Prostate gland (tissue), 2 donors: Measurements from ENCODE around the gene DNAJC30. TPM values are rescaled to one million over a fixed set of nuclear protein-coding genes. Genes with fewer than 3 reads are reported as not detected.
A peak's percentile ranks its signal among the peaks of the same experiment; 100 is the strongest.

Source experiments
- DNase-seq: peaks from one replicate; pipeline ENCODE4 v3.0.0-alpha.2; 2019; ENCODE audit warnings: low spot score
- H3K27ac ChIP-seq, 2 donors: fragments of 200-600 bp; sonication (generic); 2 replicates each; pipeline ENCODE4 v1.5.1; 2017 to 2019
- H3K27me3 ChIP-seq: fragments of 200-600 bp; sonication (generic); replicated peaks from 2 replicates; pipeline ENCODE4 v1.5.1; 2019; ENCODE audit not compliant: insufficient read depth
- H3K36me3 ChIP-seq, 2 donors: fragments of 200-600 bp; sonication (generic); 1 replicate in 1 of 2; 2 replicates in 1 of 2; pipeline versions ENCODE4 v1.5.1 to v1.8.1; 2017 to 2019
- H3K4me1 ChIP-seq: fragments of 200-600 bp; sonication (generic); replicated peaks from 2 replicates; pipeline ENCODE4 v1.5.1; 2019
- H3K4me3 ChIP-seq, 2 donors: fragments of 200-600 bp; sonication (generic); 2 replicates each; pipeline ENCODE4 v1.5.1; 2017 to 2019
- H3K9me3 ChIP-seq: fragments of 200-600 bp; sonication (generic); 2 replicates; pipeline ENCODE4 v1.5.1; 2017
- CTCF ChIP-seq, 4 experiments: fragments of 200-600 bp in 2 of 4; fragments of 450-650 bp in 2 of 4; sonication (generic) in 2 of 4; IDR thresholded peaks; 1 replicate in 3 of 4; 2 replicates in 1 of 4; pipeline ENCODE4 v1.5.1; 2016 to 2019; ENCODE audit warnings: antibody characterized with exemption in 4 of 4, mild to moderate bottlenecking in 2 of 4, moderate library complexity in 2 of 4
- POLR2A ChIP-seq: fragments of 450-650 bp; IDR thresholded peaks from one replicate; pipeline ENCODE4 v1.6.1; 2016; ENCODE audit warnings: antibody characterized with exemption, mild to moderate bottlenecking
- POLR2AphosphoS5 ChIP-seq: sonication (generic); formaldehyde crosslinking; IDR thresholded peaks from one replicate; pipeline ENCODE4 v1.6.1; 2017; ENCODE audit warnings: antibody characterized with exemption
- WGBS: methylation state at CpG from one replicate; pipeline ENCODE4 v1.1.5; 2018; 5-methylcytosine and 5-hydroxymethylcytosine counted together
- intact Hi-C: fragments of 100-400 bp; cut with DNase I; formaldehyde crosslinking; loops from one replicate; pipeline ENCODE4 v1.14.2; 2022
- total RNA-seq, 2 donors: library from RNA; depleted of rRNA; stranded (reverse); fragments of >200 nt; gene quantifications; one replicate each; pipeline ENCODE4 v1.1.0, GENCODE V29; 2016

DNAJC30 gene
- total RNA-seq, 2 donors from 2014 or later, result 16.3 to 16.8 TPM

DNA sequence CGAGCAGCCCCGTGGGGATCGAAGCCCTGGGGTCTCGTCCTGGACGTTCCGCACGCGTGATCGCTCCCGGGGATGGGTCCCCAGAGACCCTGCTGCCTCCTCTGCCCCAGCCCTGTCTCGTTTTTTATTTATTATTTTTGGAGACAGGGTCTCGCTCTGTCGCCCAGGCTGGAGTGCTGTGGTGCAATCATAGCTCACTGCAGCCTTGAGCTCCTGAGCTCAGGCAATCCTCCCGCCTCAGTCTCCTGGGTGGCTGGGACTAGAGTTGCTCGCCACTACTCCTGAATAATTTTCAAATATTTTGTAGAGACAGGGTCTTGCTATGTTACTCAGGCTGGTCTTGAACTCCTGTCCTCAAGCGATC lies 36.5 kb upstream of the DNAJC30 start:
- peak overlapping the region; percentile 53 to 87 for H3K4me3 ChIP-seq
- H3K27me3 ChIP-seq, result no peaks in the 10 kb centered on the region
- intact Hi-C loops, result no loop called here
- DNase-seq, result no peak
- peaks cover 3% of the 10 kb centered on the region for H3K4me1 ChIP-seq
- TF ChIP-seq POLR2A (no peak), POLR2AphosphoS5 (no peak), CTCF (IDR thresholded peaks at IDR 0.05) (no peak)
- WGBS, result 8% methylated on average over 13 of the region's 16 CpGs
- H3K36me3 ChIP-seq, result no peaks in the 10 kb centered on the region
- no peak overlapping the region for H3K27ac ChIP-seq
- no peaks in the 10 kb centered on the region for H3K9me3 ChIP-seq

DNA sequence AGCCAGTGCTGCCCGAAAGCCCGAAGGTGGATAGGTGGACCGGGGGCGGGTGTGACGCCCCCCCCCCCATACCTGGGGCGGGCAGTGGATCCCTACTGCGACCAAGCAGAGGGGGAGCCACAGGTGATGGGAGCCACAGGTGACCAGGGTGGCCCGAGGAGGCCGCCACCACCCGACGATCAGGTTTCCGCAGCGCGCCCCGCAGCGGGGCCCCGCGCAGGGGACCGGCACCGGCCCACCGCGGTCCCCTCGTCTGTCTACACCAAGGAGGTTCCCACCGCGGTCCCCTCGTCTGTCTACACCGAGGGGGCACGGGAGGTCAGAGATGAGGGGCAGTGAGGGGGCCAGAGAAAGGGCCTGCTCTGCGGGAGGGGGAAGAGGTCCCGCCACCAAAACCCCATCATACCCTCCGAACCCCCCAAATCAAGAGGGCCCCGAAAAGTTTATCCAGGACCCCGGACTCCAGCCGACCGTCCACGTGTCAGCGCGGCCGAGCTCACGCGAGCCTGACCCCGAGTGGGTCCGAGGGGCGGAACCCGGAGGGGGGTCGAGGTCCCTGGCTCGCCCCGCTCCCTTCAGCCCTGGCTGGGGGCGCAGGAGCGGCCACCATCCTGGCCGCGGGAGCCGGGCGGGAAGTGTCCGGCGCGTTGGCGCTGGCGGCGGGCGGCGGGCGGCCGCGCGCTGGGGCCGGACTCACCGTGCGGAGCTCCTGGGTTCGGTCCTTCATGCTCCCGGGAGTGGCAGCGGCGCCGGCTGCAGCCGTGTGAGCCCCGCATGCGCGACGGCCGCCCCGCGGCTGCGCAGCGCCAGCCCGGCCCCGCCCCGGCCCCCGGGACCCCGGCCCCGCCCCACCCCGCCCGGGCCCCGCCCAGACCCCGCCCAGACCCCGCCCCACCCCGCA lies 35.9 kb upstream of the DNAJC30 start, which contains the start of gene STX1A:
TSS of gene STX1A (minus strand) at position 765 of the 901 bp plus-strand sequence. CDS start at position 727, 38 bp downstream.
- Histone ChIP-seq H3K4me1 (peaks cover 3% of the 10 kb centered on the region), H3K9me3 (no peaks in the 10 kb centered on the region), H3K27ac (peak within 1 kb of the TSS in 1 of 2 donors; percentile 35), H3K4me3 (peak within 1 kb of the TSS; percentile 53 to 87), H3K27me3 (no peaks in the 10 kb centered on the region), H3K36me3 (no peaks in the 10 kb centered on the region)
- TF ChIP-seq CTCF (IDR thresholded peaks at IDR 0.05) (peak in 1 of 4 experiments; percentile 18), POLR2A (peak; percentile 73), POLR2AphosphoS5 (no peak)
- DNase-seq, result peak; percentile 54
- WGBS, result 2% methylated on average over 16 of the region's 96 CpGs
- intact Hi-C loops, result no loop called here

- Histone ChIP-seq H3K4me1 (peaks cover 3% of the 10 kb centered on the region), H3K9me3 (no peaks in the 10 kb centered on the region), H3K27me3 (no peaks in the 10 kb centered on the region), H3K27ac (no peak overlapping the region), H3K4me3 (peak overlapping the region; percentile 53 to 87), H3K36me3 (no peaks in the 10 kb centered on the region)
- no peak for TF ChIP-seq POLR2A
- TF ChIP-seq POLR2AphosphoS5, result no peak
- no peak for TF ChIP-seq CTCF (IDR thresholded peaks at IDR 0.05)
- WGBS, result 38% methylated on average over 9 of the region's 9 CpGs
- intact Hi-C loops, result no loop called here
- no peak for DNase-seq
These were observed 35.2 kb upstream of the DNAJC30 start for GRCh38 chr7:73718438-73718881.

- intact Hi-C loops, result no loop called here
- Histone ChIP-seq H3K36me3 (no peaks in the 10 kb centered on the region), H3K27ac (no peak overlapping the region), H3K9me3 (no peaks in the 10 kb centered on the region), H3K4me3 (no peak overlapping the region), H3K27me3 (no peaks in the 10 kb centered on the region), H3K4me1 (peaks cover 3% of the 10 kb centered on the region)
- no peak for TF ChIP-seq CTCF (IDR thresholded peaks at IDR 0.05)
- no peak for TF ChIP-seq POLR2A
- no peak for TF ChIP-seq POLR2AphosphoS5
- DNase-seq, result no peak
- WGBS, result 68% methylated on average over 10 of the region's 10 CpGs
These were observed 34.7 kb upstream of the DNAJC30 start for GRCh38 chr7:73717991-73718405.
